Brain pericyte (primary cell): ENCODE data around the gene GPR137B.
A peak's percentile ranks its signal among the peaks of the same experiment; 100 is the strongest.
"Not testable (repeated sequence)": the region's sequence is repeated elsewhere in the genome, so short reads cannot be mapped to it uniquely, and the experiment has no call there.

Experiments
- DNase-seq: peaks from one replicate; pipeline ENCODE4 v3.0.0-alpha.2; 2012; ENCODE audit warnings: low read depth, low spot score

GPR137B gene, protein sequence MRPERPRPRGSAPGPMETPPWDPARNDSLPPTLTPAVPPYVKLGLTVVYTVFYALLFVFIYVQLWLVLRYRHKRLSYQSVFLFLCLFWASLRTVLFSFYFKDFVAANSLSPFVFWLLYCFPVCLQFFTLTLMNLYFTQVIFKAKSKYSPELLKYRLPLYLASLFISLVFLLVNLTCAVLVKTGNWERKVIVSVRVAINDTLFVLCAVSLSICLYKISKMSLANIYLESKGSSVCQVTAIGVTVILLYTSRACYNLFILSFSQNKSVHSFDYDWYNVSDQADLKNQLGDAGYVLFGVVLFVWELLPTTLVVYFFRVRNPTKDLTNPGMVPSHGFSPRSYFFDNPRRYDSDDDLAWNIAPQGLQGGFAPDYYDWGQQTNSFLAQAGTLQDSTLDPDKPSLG

GRCh38 chr1:236142253-236143103 lies at the start of gene GPR137B:
Gene GPR137B, plus strand, starts transcription at chr1:236142539. Its CDS starts 84 bp downstream, at chr1:236142623.
- DNase-seq, result no peak

DNA sequence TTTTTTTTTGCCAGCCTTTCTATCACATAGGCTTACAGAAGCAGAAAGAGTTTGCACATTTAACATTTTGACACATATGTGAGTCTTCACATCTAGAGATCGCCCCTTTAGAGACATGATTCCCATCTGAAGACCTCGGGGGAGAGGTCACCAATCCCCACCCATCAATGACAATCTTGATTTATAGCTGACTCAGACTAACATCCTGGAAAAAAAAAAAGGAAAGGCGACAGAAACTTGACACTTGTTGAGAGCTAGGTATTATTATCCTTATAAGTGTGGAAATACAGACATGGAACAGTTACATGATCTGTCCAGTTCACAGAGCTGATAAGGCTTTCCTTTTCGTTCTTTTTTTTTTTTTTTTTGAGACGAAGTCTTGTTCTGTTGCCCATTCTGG lies 49.4 kb upstream of the GPR137B start:
- no peak for DNase-seq

GRCh38 chr1:236095705-236096520 lies 46.4 kb upstream of the GPR137B start:
- no peak for DNase-seq

- not testable (repeated sequence) for DNase-seq
These were observed 45.5 kb upstream of the GPR137B start for GRCh38 chr1:236096660-236097482.

GRCh38 chr1:236098267-236098666 lies 44.1 kb upstream of the GPR137B start:
- DNase-seq, result no peak

- DNase-seq, result no peak
These were observed 42.9 kb upstream of the GPR137B start for GRCh38 chr1:236099355-236099974.

DNA sequence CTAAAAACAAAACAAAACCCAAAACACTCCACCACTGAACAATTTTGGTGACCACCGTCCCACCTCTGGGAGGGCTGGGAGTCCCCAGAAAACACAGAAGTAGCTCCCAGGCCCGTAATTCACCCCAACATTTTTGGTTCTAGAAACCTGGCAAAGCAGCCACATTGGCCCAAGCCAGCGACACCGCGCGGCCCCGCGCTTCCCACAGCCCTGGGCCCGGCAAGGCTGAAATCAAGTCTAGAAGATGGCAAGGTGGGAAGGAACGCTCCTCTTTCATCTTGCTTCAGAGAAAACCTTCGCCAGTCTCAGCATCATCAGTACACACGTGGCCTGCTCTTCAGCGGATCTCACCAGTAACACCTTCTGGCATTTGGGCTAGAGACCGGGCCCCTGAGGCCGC lies 41.5 kb upstream of the GPR137B start:
- DNase-seq, result no peak

DNA sequence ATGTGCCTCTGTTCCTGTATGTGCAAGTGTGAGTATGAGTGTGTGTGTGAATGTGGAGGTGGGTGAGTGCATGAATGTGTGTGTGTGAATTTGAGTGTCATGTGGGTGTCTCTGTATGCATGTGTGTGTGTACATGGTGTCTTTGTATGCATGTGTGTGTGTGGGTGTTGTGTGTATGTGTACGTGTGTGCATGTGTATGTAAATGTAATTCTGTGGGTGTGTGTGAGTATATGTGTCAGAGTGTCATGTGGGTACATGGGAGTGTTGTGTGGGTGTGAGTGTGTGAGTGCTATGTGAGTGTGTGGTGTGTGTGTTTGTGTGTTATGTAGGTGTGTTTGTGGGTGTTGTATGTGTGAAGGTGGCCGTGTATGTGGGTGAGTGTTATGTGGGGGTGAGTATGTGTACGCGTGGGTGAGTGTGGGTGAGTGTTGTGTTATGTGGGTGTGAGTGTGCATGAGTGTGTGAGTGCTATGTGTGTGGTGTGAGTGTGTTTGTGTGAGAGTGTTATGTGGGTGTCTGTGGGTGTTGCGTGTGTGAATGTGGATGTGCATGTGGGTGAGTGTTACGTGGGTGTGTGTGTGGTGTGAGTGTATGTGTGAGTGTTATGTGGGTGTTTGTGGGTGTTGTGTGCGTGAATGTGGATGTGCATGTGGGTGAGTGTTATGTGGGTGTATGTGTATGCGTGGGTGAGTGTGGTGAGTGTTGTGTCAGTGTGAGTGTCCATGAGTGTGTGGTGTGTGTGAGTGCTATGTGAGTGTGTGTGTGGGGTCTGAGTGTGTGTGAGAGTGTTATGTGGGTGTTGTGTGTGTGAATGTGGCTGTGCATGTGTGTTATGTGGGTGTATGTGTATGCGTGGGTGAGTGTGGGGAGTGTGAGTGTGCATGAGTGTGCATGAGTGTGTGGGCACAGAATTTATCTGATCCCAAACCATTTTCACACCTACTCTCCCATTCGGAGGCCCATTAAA lies 40.8 kb upstream of the GPR137B start:
- DNase-seq, result no peak

GRCh38 chr1:236102611-236103010 lies 39.7 kb upstream of the GPR137B start:
- no peak for DNase-seq

DNA sequence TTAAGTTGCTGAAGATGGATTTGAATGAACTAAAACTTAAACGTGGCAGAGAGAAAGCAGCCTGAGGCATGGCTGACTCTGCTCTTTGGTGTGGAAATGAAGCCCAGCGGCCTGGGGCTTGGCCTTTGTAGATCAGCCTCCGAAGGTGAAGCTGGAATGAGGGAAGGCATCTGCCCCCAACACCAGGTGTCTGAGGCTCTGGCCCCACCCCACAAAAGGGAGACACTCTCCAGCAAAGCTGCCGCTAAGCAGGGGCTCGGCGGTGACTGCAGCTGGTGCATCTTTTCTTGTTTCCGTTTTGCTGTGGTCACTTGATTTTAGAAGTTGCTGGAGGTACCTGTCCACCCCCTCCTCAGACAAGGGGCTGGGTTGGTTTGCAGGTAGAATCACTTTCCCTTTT lies 39.3 kb upstream of the GPR137B start:
- DNase-seq, result no peak

- DNase-seq, result peak; percentile 43
These were observed 38.6 kb upstream of the GPR137B start for GRCh38 chr1:236103646-236104218.

GRCh38 chr1:236107121-236107907 lies 35.0 kb upstream of the GPR137B start:
- no peak for DNase-seq

DNA sequence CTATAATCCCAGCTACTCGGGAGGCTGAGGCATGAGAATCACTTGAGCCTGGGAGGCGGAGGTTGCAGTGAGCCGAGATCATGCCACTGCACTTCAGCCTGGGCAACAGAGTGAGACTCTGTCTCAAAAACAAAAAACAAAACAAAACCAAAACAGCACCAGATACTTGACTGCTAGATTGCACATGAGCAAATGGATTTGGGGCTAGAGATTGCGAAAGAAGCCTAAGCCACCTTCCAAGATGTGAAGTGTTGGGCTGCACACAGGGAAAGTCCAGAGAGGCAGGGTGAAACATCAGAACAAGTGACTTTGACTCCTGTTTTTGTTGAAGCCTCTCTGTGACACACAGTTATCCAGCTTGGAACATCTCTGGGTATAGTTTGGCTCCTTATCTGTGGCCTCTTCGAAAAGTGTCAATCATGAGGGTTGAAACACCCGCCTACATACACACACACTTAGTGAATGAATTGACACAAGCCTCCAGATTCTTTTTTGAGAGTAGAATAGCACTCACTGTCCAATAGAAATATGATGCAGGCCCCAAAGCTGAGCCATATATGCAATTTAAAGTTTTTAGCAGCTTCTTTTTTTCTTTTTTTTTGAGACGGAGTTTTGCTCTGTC lies 34.2 kb upstream of the GPR137B start:
- no peak for DNase-seq

DNA sequence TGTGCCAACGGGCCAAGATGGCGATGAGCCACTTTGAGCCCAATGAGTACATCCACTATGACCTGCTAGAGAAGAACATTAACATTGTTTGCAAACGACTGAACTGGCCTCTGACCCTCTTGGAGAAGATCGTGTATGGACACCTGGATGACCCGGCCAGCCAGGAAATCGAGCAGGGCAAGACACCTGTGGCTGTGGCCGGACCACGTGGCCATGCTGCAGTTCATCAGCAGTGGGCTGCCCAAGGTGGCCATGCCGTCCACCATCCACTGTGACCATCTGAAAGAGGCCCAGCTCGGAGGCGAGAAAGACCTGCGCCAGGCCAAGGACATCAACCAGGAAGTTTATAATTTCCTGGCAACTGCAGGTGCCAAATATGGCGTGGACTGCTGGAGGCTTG lies 32.2 kb upstream of the GPR137B start:
- DNase-seq, result no peak

DNA sequence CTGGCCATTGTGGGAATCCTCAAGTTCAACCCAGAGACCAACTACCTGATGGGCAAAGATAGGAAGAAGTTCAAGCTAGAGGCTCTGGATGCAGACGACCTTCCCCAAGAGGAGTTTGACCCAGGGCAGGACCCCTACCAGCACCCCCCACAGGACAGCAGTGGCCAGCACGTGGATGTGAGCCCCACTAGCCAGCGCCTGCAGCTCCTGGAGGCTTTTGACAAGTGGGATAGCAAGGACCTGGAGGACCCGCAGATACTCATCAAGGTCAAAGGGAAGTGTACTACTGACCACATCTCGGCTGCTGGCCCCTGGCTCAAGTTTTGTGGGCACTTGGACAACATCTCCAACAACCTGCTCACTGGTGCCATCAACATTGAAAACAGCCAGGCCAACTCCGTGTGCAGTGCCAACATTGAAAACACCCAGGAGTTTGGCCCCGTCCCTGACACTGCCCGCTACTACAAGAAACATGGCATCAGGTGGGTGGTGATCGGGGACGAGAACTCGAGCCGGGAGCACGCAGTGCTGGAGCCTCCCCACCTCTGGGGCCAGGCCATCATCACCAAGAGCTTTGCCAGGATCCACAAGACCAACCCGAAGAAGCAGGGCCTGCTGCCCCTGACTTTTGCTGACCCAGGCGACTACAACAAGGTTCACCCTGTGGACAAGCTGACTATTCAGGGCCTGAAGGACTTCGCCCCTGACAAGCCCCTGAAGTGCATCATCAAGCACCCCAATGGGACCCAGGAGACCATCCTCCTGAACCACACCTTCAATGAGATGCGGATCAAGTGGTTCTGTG lies 30.6 kb upstream of the GPR137B start:
- DNase-seq, result no peak

DNA sequence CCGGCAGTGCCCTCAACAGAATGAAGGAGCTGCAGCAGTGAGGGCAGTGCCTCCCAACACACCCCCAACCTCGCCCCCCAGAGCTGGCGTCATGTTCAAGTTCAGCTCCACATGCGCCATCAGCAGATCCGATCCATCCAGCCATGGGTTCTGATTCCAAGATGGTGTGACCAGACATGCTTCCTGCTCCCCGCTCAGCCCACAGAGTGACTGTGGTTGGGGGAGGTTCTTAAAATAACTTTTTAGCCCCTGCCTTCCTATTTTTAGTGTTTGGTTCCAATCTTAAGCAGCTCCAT lies 30.1 kb upstream of the GPR137B start:
- DNase-seq, result no peak
